ENCODE data around the gene PCDH9.

PCDH9 gene

GRCh38 chr13:66429156-66429555 lies 801.0 kb downstream of the PCDH9 start:
- no peaks in the 10 kb centered on the region for H3K4me1 ChIP-seq (ENCODE audit: control insufficient read depth, insufficient read depth, low read length)
- no peaks in the 10 kb centered on the region for H3K9me3 ChIP-seq (ENCODE audit: control insufficient read depth, low read length)
- H3K27ac ChIP-seq (ENCODE audit: insufficient read depth, low read depth, low read length, poor library complexity, severe bottlenecking) = no peak overlapping the region

GRCh38 chr13:66427458-66427861 lies 802.7 kb downstream of the PCDH9 start:
- Histone ChIP-seq H3K27ac (ENCODE audit: insufficient read depth, low read depth, low read length, poor library complexity, severe bottlenecking) (no peak overlapping the region), H3K36me3 (ENCODE audit: control insufficient read depth, insufficient read depth, low read length) (no peaks in the 10 kb centered on the region), H3K4me1 (ENCODE audit: control insufficient read depth, insufficient read depth, low read length) (no peaks in the 10 kb centered on the region), H3K4me3 (ENCODE audit: insufficient read depth, low read depth, low read length) (no peak overlapping the region), H3K9me3 (ENCODE audit: control insufficient read depth, low read length) (no peaks in the 10 kb centered on the region), H3K27me3 (ENCODE audit: control insufficient read depth, insufficient read depth, low read length, poor library complexity, severe bottlenecking) (no peaks in the 10 kb centered on the region)
- WGBS, 2 experiments = 100% methylated on average over 1 of the region's 2 CpGs; no CpG with 5 or more reads in 1 of the 2 experiments

More at GRCh38 chr13:66429156-66429555, 801.0 kb downstream of the PCDH9 start:
- no peaks in the 10 kb centered on the region for H3K36me3 ChIP-seq (ENCODE audit: control insufficient read depth, insufficient read depth, low read length)
- H3K27me3 ChIP-seq (ENCODE audit: control insufficient read depth, insufficient read depth, low read length, poor library complexity, severe bottlenecking) = no peaks in the 10 kb centered on the region
- no peak overlapping the region for H3K4me3 ChIP-seq (ENCODE audit: insufficient read depth, low read depth, low read length)

- no peak overlapping the region for H3K27ac ChIP-seq (ENCODE audit: insufficient read depth, low read depth, low read length, poor library complexity, severe bottlenecking)
- no peaks in the 10 kb centered on the region for H3K4me1 ChIP-seq (ENCODE audit: control insufficient read depth, insufficient read depth, low read length)
- 100% methylated on average over 2 of the region's 3 CpGs; no CpG with 5 or more reads in 1 of the 2 experiments for WGBS, 2 experiments
- H3K36me3 ChIP-seq (ENCODE audit: control insufficient read depth, insufficient read depth, low read length) = no peaks in the 10 kb centered on the region
- H3K4me3 ChIP-seq (ENCODE audit: insufficient read depth, low read depth, low read length) = no peak overlapping the region
- H3K9me3 ChIP-seq (ENCODE audit: control insufficient read depth, low read length) = no peaks in the 10 kb centered on the region
- no peaks in the 10 kb centered on the region for H3K27me3 ChIP-seq (ENCODE audit: control insufficient read depth, insufficient read depth, low read length, poor library complexity, severe bottlenecking)
Measured at GRCh38 chr13:66425741-66426140, 804.4 kb downstream of the PCDH9 start.

- Histone ChIP-seq H3K27me3 (ENCODE audit: control insufficient read depth, insufficient read depth, low read length, poor library complexity, severe bottlenecking) (no peaks in the 10 kb centered on the region), H3K27ac (ENCODE audit: insufficient read depth, low read depth, low read length, poor library complexity, severe bottlenecking) (no peak overlapping the region), H3K4me1 (ENCODE audit: control insufficient read depth, insufficient read depth, low read length) (no peaks in the 10 kb centered on the region), H3K36me3 (ENCODE audit: control insufficient read depth, insufficient read depth, low read length) (no peaks in the 10 kb centered on the region), H3K9me3 (ENCODE audit: control insufficient read depth, low read length) (no peaks in the 10 kb centered on the region), H3K4me3 (ENCODE audit: insufficient read depth, low read depth, low read length) (no peak overlapping the region)
- no CpG with 5 or more reads among the region's 2 CpGs for WGBS, 2 experiments
Measured at GRCh38 chr13:66424422-66424821, 805.7 kb downstream of the PCDH9 start.

GRCh38 chr13:66415444-66415843 lies 814.7 kb downstream of the PCDH9 start:
- Histone ChIP-seq H3K9me3 (ENCODE audit: control insufficient read depth, low read length) (no peaks in the 10 kb centered on the region), H3K27ac (ENCODE audit: insufficient read depth, low read depth, low read length, poor library complexity, severe bottlenecking) (no peak overlapping the region), H3K27me3 (ENCODE audit: control insufficient read depth, insufficient read depth, low read length, poor library complexity, severe bottlenecking) (no peaks in the 10 kb centered on the region), H3K36me3 (ENCODE audit: control insufficient read depth, insufficient read depth, low read length) (no peaks in the 10 kb centered on the region), H3K4me3 (ENCODE audit: insufficient read depth, low read depth, low read length) (no peak overlapping the region), H3K4me1 (ENCODE audit: control insufficient read depth, insufficient read depth, low read length) (no peaks in the 10 kb centered on the region)
- WGBS, 2 experiments = 80 to 95% methylated on average over 2 of the region's 2 CpGs

DNA sequence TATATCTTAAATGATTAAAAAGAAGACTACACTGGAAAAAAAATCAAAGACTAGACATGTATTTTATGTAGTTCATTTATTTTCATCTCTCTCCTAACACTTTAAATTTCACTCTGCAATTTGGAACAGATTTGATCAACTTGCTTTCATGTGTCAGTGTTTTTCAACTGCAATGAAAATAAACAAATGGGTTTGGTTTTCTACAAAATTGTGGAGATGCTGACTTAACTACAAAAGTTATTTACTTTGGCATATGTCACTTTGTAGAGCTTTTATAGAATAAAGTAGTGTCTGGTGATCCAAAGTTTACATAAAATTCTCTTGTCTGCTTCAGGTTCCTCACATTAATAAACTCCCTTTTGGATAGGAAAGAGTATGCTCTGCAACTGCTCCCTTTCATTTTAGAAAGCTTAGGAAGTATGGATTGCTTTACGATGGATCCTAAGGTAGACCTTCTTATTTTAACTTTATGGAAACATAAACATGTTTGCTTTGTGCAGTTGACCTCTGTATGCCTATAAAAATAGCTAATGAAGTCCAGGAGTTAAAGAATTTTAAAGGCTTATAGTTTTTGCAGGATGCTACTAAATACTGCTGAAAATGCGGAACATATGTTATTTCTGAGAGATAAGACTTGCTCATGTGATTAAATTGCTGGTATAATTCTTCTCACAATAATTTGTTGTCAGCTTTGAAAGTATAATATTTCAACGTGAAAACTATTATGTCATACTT lies 815.9 kb downstream of the PCDH9 start:
- WGBS, 2 experiments = 94 to 100% methylated on average over 1 to 2 of the region's 3 CpGs
- Histone ChIP-seq H3K4me1 (ENCODE audit: control insufficient read depth, insufficient read depth, low read length) (no peaks in the 10 kb centered on the region), H3K9me3 (ENCODE audit: control insufficient read depth, low read length) (no peaks in the 10 kb centered on the region), H3K27ac (ENCODE audit: insufficient read depth, low read depth, low read length, poor library complexity, severe bottlenecking) (no peak overlapping the region), H3K4me3 (ENCODE audit: insufficient read depth, low read depth, low read length) (no peak overlapping the region), H3K36me3 (ENCODE audit: control insufficient read depth, insufficient read depth, low read length) (no peaks in the 10 kb centered on the region), H3K27me3 (ENCODE audit: control insufficient read depth, insufficient read depth, low read length, poor library complexity, severe bottlenecking) (no peaks in the 10 kb centered on the region)

- WGBS, 2 experiments = 83 to 100% methylated on average over 1 of the region's 1 CpG
- Histone ChIP-seq H3K36me3 (ENCODE audit: control insufficient read depth, insufficient read depth, low read length) (no peaks in the 10 kb centered on the region), H3K4me3 (ENCODE audit: insufficient read depth, low read depth, low read length) (no peak overlapping the region), H3K27ac (ENCODE audit: insufficient read depth, low read depth, low read length, poor library complexity, severe bottlenecking) (no peak overlapping the region), H3K27me3 (ENCODE audit: control insufficient read depth, insufficient read depth, low read length, poor library complexity, severe bottlenecking) (no peaks in the 10 kb centered on the region), H3K4me1 (ENCODE audit: control insufficient read depth, insufficient read depth, low read length) (no peaks in the 10 kb centered on the region), H3K9me3 (ENCODE audit: control insufficient read depth, low read length) (no peaks in the 10 kb centered on the region)
Measured at GRCh38 chr13:66410314-66410713, 819.8 kb downstream of the PCDH9 start.

DNA sequence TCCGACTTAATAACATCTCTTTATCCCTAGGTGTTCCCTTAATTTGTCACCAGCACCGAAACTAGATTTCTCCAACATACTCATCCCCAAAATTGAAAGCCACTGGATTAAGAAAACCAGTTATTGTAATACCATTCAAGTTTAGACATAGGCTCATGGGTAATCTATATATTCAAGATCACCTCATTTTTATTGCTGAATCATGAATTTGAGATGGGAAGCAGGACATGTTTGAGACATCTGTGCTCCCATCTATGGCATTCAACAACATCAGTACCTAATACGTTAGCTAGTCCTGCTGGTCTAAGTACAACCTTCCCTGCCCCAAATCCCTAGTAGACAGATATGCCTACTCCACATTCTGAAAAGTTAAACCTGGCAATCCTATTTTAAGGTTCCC lies 820.6 kb downstream of the PCDH9 start:
- Histone ChIP-seq H3K9me3 (ENCODE audit: control insufficient read depth, low read length) (no peaks in the 10 kb centered on the region), H3K4me1 (ENCODE audit: control insufficient read depth, insufficient read depth, low read length) (no peaks in the 10 kb centered on the region), H3K4me3 (ENCODE audit: insufficient read depth, low read depth, low read length) (no peak overlapping the region), H3K36me3 (ENCODE audit: control insufficient read depth, insufficient read depth, low read length) (no peaks in the 10 kb centered on the region), H3K27me3 (ENCODE audit: control insufficient read depth, insufficient read depth, low read length, poor library complexity, severe bottlenecking) (no peaks in the 10 kb centered on the region), H3K27ac (ENCODE audit: insufficient read depth, low read depth, low read length, poor library complexity, severe bottlenecking) (no peak overlapping the region)
- 95 to 98% methylated on average over 3 of the region's 3 CpGs for WGBS, 2 experiments

DNA sequence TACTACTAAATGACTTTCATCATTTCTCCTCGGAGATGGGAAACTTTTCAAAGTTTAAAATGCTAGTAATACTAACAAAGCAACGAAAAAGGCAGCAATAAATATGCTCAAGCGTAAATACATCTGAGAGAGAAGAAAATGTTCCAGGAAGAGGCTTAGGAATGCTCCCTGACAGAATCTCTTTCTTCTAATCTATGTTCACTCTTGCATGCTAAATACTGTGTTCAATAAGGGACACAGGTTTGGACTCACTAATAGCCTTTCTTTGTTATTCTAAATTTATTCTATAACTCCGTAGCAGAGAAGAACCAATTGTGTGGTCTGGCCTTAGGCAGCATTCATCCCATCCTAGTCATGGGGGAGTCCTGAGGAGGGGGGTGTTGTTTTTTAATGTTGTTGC lies 823.0 kb downstream of the PCDH9 start:
- no peaks in the 10 kb centered on the region for H3K36me3 ChIP-seq (ENCODE audit: control insufficient read depth, insufficient read depth, low read length)
- no peak overlapping the region for H3K27ac ChIP-seq (ENCODE audit: insufficient read depth, low read depth, low read length, poor library complexity, severe bottlenecking)
- H3K4me1 ChIP-seq (ENCODE audit: control insufficient read depth, insufficient read depth, low read length) = no peaks in the 10 kb centered on the region
- 77 to 89% methylated on average over 3 to 4 of the region's 4 CpGs for WGBS, 2 experiments
- no peaks in the 10 kb centered on the region for H3K9me3 ChIP-seq (ENCODE audit: control insufficient read depth, low read length)
- H3K27me3 ChIP-seq (ENCODE audit: control insufficient read depth, insufficient read depth, low read length, poor library complexity, severe bottlenecking) = no peaks in the 10 kb centered on the region
- H3K4me3 ChIP-seq (ENCODE audit: insufficient read depth, low read depth, low read length) = no peak overlapping the region

DNA sequence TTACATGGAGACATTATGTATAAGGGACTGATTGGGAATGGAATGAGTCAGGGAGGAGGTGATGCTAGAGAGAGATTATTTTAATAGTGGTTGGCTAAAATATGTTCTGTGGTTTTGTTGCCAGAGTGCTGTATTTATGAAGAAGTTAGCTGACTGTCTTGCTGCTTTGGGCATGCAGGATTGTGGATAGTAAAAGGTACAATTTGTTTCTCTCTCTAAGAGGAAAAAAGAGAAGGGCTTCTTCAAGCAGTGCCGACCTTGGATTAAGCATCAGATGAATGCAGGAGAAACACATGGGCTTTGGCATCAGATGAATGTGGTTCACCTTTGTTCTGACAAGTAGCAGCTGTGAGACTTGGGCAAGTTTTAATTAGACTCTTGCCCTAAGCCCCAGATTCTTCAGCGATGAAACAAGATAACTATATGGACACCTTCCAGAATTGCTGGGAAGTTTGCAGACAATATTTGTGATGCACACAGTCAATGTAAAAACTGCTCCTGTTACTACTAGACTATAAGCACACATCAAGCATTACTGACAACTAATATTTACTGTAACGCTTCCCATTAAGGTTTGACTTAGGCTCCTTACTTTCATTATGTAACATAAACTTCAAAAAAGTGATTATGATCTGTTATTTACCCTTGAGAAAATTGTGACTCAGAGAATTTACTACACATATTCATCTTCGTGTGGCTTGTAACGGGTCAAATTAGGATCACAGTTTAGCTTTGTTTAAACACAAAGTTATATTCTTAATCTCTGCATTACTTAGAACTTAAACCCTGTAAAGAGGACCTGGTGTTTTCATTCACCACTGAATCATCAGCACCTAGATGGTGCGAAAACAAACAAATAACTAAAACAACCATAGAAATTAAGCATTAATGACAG lies 824.0 kb downstream of the PCDH9 start:
- H3K9me3 ChIP-seq (ENCODE audit: control insufficient read depth, low read length) = no peaks in the 10 kb centered on the region
- H3K36me3 ChIP-seq (ENCODE audit: control insufficient read depth, insufficient read depth, low read length) = no peaks in the 10 kb centered on the region
- H3K27ac ChIP-seq (ENCODE audit: insufficient read depth, low read depth, low read length, poor library complexity, severe bottlenecking) = no peak overlapping the region
- H3K4me3 ChIP-seq (ENCODE audit: insufficient read depth, low read depth, low read length) = no peak overlapping the region
- H3K27me3 ChIP-seq (ENCODE audit: control insufficient read depth, insufficient read depth, low read length, poor library complexity, severe bottlenecking) = no peaks in the 10 kb centered on the region
- no peaks in the 10 kb centered on the region for H3K4me1 ChIP-seq (ENCODE audit: control insufficient read depth, insufficient read depth, low read length)
- 94% methylated on average over 5 to 6 of the region's 6 CpGs for WGBS, 2 experiments

Measured in ectodermal cell (in vitro differentiated cells).